HPDE6-E6E7 (cell line): ENCODE data around the gene CHD9.
"Not testable (repeated sequence)": the region's sequence is repeated elsewhere in the genome, so short reads cannot be mapped to it uniquely, and the experiment has no call there.

Experiments used
- DNase-seq: peaks from one replicate; pipeline ENCODE4 v3.0.0; 2011; ENCODE audit warnings: missing footprints; ENCODE audit errors: extremely low spot score

The CHD9 gene

DNA sequence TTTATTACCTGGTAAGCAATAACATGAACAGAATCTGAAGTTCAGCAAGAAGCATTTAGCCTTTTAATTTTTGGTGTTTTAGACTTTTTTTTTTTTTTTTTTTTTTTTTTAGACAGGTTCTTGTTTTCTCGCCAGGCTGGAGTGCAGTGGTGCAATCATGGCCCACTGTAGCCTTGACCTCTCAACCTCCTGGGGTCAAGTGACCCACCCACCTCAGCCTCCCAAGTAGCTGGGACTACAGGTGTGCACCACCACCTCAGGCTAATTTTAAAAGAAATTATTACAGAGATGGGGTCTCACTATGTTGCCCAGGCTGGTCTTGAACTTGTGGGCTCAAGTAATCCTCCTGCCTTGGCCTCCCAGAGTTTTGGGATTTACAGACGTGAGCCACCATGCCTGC is 206.5 kb downstream of the CHD9 start:
- no peak for DNase-seq

DNA sequence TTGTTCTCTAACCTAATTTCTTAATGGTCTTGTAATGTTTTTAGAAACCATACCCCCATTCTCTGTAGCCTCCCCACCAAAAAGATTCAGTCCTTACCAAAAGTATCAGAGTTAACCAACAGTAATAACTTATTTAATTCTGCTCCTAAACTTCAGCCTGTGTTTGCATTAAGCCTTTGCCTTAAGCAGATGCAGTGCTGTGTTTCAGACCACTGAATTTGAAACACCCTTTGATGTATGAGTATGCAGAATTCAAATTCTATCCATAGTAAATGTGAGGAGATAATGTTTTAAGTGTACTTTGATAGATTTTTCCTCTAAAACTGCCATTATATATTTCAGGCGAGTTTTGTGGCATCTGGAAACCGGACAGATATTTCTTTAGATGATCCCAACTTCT is 207.9 kb downstream of the CHD9 start:
- DNase-seq: no peak

DNA sequence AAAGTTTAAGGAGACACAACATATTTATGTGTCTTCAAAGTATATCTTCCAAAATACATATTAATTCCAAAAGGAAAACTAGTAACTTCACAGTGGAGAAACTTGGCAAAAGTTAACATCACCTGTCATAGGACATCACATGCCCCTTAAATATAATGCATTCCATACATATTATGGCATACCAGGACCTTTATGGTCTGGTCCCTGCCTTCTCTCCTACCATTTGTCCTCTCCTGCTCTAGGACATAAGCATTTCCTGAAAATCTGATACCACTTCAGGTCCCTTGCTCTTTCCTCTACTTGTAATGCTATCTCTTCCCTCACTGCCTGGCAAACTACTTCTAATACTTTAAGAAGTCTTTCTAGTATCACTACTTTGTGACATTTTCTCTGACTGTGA is 211.4 kb downstream of the CHD9 start:
- no peak for DNase-seq

DNA sequence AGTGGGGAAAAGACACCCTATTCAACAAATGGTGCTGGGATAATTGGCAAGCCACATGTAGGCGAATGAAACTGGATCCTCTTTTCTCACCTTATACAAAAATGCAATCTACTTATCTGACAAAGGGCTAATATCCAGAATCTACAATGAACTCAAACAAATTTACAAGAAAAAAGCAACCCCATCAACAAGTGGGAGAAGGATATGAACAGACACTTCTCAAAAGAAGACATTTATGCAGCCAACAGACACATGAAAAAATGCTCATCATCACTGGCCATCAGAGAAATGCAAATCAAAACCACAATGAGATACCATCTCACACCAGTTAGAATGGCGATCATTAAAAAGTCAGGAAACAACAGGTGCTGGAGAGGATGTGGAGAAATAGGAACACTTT is 223.7 kb downstream of the CHD9 start:
- DNase-seq: not testable (repeated sequence)

DNA sequence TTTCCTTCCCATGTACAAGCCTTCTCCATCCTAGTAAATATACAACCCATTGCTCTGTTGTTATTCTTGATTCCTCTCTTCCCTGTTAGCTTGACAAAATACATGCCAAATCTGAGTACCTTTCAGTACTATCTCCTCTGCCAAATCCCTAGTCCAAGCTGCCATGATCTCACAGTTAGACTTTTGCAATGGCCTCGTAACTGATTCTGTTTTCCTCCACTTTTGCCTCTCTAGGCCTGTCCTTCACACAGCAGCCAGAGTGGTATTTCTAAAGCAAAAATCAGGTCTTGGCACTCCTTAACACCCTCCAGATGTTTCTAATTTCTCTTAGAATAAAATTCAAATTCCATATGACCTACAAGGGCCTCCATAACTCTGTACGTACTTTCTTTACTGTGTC is 226.5 kb downstream of the CHD9 start:
- DNase-seq: no peak

DNA sequence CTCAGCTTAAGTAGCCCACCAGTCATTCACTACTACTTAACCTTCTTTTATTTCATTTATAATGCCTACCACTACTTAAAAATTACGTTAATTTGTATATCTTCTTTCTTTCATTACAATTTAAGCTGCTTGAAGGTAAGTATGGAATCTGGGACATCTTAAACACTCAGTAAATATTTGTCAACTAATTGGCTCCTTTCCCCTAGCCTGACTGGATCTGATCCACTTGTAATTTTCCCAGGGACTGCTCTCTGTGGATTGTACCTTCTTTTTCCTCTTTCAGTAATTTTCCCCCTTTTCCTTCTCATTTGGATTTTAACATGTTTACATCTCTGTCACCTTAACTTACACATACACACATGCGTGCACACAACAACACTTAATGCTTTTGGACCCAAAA is 227.1 kb downstream of the CHD9 start:
- DNase-seq: no peak

DNA sequence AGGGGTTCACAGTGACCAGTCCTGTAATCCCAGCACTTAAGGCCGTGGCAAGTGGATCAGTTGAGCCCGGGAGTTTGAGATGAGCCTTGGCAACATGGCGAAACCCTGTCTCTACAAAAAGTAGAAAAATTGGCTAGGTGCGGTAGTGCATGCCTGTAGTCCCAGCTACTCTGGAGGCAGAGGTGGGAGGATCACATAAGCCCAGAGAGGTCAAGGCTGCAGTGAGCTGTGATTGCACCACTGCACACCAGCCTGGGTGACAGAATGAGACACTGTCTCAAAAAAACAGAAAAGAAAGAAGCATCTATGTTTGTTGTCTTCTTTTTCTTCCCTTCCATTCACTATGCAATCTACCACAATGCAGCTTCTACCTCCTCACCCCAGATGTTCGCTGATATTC is 227.5 kb downstream of the CHD9 start:
- no peak for DNase-seq

DNA sequence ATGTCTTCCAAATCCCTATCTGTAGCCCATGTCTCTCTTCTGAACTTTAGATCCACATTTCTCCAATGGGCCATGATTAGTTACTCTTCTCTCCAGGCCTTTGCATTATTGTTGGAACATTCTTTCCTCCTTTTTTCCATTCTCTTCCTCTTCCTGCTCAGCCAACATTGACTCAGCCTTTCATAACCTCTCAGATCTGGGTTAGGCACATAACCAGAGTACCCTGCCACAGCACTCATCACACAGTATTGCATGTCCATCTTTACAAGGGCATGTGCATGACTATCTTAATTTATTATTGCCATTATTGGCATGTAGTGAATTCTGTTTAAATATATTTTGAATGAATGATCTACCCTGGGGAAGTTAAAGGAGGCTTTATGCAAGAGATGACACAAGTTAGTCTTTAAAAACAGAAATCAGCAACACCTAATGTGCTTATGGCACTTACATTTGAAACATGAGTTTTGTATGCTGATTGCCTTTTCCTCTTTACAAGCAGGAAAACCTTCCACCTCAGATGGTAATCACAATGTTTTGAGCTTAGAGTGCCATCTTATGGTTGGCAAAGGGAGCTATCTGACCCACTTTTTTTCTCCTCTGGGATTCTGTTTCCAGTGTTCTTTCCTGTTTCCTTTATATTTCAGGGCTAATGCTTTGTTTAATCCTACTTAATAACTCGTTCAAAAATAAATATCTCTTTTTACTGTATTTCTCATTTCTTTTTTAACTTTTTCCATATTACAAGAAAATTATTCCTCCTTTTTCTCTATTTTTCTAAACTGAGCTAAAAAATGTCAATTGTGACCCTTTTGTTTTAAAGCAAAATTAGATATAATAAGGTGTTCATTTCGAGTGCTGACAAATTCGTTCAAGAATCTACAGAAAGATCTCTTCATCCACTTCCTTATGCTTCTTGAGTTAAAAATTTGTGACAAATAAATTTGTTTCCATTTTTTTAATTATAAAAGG is 228.5 kb downstream of the CHD9 start:
- peak; percentile 28 for DNase-seq

DNA sequence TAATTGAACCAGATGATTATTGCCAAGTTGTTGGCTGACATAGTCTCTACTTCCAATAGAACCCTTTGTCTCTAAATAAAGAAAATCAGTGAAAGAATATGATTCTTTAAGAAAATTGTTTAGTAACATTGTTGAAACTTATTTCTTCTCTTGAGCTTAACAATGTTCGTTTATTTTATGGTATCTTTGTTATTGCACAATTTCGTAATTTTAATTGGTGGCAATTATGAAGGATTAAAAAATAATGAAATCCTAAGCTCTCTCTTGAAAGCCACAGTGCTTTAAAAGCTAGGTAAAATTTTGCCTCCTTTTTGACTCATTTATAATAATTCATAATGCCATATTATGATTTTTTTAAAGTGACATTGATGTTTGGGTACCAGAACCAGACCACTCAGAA is 230.4 kb downstream of the CHD9 start:
- DNase-seq: no peak

DNA sequence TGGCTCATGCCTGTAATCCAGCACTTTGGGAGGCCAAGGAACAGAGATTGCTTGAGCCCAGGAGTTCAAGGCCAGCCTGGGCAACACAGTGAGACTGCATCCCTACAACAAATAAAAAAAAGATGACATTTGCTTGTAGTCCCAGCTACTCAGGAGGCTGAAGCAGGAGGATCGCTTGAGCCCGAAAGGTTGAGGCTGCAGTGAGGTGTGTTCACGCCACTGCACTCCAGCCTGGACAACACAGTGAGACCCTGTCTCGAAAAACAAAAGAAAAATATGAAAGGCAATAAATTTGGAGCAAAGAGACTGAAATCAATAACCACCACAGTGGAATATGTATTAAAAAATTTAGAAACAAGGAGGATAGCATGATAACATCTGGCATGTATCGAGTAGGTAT is 235.7 kb downstream of the CHD9 start:
- DNase-seq: no peak

DNA sequence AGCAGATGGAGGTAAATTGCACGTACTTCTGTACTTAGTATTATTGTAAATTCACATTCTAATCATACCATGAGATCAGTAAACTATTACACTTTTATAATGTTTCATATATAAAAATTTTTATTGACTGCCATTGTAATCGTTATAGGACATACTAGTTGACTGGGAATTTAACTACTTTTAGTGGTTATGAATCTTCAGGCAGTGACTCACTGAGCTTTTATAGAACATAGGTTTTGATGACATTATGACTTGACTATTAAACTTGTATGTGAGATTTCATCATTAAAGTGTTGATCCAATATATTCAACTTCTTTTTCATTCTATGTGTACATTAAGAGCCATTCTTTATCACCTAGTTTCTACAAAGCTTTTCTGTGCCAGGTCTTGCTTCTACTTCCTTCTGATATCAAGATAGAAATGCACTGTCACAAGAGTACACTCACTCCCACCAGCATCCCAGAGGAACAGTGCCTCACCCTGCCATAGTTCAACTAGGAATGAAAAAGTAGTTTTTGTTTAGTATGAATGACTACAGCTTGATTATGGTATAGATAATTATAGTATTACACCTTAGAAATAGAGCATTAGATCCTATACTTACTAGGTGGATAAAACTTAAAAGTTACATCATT is 237.1 kb downstream of the CHD9 start:
- DNase-seq: no peak

DNA sequence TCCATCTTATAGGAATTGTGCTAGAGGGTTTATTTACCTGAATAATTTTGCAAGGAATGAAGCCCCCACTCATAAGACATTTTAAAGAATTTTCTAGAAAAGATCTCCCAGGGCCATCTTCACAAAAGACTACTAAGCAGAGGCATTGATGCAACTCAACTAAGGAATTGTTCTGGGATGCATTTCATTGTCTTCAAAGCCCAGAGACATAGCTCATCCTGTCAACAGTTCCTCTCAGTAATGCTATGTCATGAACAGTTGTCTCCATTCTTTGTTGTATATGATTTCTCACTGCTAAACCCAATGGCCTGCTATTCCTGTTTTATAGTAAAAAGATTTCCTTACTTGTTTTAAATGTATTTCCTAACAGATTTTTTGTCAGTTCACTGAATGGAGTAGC is 242.7 kb downstream of the CHD9 start:
- no peak for DNase-seq

DNA sequence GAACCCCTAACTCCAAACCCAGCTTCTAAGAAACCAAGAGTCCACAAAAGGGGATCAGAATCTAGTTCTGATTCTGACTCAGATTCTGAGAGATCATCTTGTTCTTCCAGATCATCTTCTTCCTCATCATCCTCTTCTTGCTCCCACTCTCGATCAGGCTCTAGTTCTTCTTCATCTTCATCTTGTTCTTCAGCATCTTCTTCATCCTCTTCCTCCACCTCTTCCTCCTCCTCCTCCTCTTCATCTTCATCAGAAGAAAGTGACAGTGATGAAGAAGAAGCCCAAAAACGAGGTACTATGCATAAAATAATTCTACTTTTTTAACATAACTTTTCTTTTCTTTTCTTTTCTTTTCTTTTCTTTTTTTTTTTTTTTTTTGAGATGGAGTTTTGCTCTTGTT is 249.5 kb downstream of the CHD9 start:
- DNase-seq: no peak

DNA sequence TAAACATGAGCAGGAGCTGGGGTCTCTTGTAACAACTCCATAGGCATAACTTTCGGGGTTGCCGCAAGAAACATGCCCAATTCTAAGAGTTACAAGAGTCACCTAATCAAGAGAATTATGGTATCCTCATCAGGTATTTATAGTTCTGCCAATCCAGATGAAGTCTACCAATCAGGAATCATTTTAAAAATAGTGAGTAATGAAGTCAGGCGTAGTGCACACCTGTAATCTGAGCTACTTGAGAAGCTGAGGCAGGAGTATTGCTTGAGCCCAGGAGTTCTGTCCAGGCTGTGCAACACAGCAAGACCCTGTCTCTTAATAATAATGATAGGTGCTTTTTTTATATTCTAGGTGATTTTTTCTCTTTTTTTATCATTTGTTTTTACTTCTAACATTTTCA is 251.0 kb downstream of the CHD9 start:
- no peak for DNase-seq

DNA sequence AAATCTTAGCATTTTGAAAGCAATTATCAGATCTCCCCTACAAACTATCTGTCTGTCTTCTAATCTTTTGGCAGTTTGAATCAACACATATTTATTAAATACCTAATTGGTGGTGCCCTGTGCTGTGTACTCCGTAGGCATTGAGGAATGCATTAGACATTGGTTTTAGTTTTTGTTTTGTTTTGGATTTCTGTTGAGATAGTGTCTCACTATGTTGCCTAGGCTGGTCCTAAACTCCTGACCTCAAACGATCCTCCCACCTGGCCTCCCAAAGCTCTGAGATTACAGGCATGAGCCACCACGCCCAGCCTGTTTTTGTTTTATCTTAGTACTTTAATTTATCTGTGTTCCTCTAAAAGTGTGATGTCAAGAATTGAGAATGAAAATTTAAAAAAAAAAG is 254.7 kb downstream of the CHD9 start:
- DNase-seq: no peak

DNA sequence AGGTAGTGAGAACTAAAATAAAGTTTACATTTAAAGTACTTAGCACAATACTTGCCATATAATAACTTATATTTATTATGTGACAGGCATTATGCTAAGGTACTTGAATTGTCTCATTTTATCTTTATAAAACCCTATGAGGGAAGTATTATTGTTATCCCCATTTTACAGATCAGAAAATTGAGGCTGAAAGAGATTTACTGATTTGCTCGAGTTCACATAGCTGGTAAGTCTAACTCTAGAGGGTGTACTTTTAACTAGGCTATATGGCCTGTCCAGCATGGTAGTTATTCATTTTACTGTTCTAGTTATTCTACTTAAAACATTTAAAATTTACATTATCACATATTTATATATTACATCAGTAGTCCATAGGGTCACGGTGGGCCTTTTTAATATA is 266.2 kb downstream of the CHD9 start:
- no peak for DNase-seq

DNA sequence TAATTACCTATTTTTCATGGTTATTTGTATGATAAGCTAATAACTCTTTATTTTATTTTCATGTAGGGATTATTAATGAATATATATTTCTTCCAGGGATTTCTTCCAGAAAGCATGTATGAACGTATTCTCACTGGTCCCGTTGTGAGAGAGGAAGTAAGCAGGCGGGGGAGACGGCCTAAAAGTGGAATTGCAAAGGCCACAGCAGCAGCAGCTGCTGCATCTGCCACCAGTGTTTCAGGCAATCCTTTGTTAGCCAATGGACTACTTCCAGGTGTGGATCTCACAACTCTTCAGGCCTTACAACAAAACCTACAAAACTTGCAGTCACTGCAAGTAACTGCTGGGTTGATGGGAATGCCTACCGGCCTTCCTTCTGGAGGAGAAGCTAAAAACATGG is 269.1 kb downstream of the CHD9 start:
- no peak for DNase-seq

DNA sequence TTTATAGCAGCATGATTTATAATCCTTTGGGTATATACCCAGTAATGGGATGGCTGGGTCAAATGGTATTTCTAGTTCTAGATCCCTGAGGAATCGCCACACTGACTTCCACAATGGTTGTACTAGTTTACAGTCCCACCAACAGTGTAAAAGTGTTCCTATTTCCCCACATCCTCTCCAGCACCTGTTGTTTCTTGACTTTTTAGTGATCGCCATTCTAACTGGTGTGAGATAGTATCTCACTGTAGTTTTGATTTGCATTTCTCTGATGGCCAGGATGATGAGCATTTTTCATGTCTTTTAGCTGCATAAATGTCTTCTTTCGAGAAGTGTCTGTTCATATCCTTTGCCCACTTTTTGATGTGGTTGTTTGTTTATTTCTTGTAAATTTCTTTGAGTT is 276.2 kb downstream of the CHD9 start:
- DNase-seq: not testable (repeated sequence)

DNA sequence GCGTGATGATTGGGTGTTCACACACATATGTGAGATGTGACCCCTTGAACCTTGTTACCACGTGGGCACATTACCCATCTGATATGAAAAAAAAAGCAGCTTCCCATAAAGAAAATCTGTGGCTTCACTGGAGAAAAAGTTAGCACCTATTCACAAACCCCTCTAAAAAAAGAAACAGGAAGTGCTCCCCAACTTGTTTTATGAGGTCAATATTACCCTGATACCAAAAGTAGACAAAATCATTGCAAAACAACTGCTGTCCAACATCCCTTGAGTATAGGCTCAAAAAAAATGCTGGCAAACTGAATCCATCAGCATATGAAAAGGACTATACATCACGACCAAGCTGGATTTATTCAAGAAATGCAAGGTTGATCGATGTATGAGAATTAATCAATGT is 279.8 kb downstream of the CHD9 start:
- no peak for DNase-seq

DNA sequence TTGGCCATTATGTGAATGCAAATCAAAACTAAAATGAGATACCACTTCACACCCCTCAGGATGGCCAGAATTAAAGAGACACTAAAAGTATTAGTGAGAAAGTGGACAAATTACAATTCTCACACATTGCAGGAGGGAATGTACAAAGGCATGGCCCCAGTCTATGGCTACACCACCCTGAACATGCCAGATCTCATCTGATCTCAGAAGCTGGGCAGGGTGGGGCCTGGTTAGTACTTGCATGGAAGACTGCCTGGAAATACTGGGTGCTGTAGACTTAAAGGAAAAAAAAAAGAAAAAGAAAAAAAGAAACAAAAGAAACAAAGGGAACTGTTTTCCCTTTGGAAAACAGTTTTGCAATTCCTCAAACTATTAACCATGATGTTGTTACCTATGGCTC is 282.5 kb downstream of the CHD9 start:
- DNase-seq: no peak

DNA sequence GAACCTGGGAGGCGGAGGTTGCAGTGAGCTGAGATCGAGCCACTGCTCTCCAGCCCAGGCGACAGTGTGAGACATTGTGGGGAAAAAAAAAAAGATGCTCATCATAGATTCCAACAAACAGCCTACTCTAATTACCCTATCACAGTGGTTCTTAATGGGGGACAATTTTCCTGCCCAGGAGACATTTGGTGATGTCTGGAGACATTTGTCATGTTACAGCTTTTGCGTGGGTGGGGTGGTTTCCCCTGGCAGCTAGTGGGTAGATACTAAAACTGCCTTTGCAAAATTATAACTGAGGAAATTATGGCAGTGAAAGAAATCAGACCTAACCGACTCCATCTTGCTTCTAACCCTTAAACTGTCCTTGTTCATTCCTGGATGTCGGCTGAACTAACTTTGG is 287.0 kb downstream of the CHD9 start:
- DNase-seq: no peak

DNA sequence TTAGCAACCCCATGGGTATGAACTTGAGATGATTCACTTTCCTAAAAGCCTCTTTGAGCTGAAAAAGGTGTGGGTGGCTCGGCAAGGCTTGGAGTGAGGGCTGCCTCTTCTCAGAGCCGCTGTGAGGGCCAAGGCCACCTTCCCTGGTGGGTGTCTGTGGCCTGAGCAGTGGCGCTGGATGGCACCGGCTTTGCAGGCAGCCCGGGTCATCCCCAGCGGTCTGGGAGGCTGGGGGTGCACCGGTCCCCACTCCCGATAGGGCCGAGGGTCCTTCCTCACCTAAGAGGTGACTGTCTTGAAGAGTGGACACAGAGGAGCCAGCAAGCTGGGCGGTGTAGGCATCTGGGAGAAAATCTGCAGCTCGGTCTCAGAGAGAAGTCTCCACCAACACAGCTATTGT is 300.3 kb downstream of the CHD9 start:
- no peak for DNase-seq

DNA sequence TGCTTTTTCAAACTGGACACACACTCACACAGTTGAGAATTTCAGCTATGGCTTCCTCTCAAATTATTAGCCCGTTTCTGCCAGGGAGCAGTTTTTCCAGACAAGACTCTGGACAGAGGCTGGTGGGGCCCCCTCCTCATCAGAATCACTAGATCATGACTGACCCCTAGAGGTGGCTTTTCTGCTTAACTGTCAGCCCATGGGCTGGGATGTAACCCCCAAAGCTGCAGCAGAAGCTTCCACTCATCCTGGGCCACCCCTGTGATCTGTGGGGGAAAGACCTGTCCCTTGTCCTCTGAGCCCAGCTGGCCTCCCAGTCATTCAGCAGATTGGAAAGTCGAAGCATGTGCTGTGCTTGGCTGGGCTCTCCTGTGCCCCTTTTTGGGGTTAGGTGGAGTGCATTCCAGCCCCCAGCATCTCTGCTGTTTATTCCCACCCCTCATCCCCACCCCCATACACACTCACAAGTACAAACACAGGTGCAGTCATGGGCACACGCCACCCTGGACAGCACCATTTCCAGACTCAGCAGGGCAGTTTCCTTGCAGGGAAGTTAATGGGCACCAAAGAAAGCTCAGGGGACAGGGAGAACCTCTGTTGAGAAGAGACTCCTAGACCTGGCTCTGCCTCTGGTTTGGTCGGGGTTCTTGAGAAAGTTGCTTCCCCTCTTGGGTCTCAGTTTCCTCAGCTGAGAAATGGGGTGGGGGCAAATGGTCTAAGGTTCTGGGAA is 301.9 kb downstream of the CHD9 start:
- DNase-seq: no peak
